A673 (cell line): ENCODE measurements around the gene TPK1.

ENCODE experiments used
- EZH2 ChIP-seq: fragments of 200-600 bp; sonication (generic); IDR thresholded peaks from 2 replicates; pipeline ENCODE4 v1.6.1; 2017; ENCODE audit warnings: borderline replicate concordance, low read depth, mild to moderate bottlenecking, mixed read lengths, antibody characterized with exemption, low read length; ENCODE audit not compliant: poor library complexity, severe bottlenecking
- TF ChIP-seq, protein P1 (sequence below): fragments of 300-800, 200-600 bp; sonication (generic); conservative IDR thresholded peaks from 2 replicates; pipeline ENCODE4 v1.5.1; 2017; ENCODE audit warnings: low read depth, mild to moderate bottlenecking, antibody characterized with exemption, low read length, moderate library complexity, mixed read lengths

DNA sequence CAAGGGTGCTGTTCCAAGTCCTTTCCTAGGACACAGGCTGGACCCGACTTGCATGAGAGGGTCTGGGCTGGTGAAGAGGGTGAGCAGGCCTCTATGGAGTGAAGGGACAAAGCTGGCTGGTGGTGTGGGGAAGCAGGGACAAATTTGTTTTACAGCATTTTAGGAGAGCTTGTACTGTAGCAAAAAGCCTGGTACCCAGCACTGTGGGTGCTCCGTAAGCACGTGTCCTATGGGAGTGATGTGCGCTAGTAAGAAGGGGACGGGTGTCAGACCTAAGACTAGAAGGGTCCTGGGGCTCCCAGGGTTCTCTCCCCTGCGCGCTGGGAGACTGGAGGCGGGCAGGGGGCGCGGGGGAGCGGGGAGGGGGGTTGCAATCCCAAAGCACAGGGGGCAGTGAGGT is 432.8 kb downstream of the TPK1 start:
- TF ChIP-seq EZH2: no peak
- TF ChIP-seq, protein P1, sequence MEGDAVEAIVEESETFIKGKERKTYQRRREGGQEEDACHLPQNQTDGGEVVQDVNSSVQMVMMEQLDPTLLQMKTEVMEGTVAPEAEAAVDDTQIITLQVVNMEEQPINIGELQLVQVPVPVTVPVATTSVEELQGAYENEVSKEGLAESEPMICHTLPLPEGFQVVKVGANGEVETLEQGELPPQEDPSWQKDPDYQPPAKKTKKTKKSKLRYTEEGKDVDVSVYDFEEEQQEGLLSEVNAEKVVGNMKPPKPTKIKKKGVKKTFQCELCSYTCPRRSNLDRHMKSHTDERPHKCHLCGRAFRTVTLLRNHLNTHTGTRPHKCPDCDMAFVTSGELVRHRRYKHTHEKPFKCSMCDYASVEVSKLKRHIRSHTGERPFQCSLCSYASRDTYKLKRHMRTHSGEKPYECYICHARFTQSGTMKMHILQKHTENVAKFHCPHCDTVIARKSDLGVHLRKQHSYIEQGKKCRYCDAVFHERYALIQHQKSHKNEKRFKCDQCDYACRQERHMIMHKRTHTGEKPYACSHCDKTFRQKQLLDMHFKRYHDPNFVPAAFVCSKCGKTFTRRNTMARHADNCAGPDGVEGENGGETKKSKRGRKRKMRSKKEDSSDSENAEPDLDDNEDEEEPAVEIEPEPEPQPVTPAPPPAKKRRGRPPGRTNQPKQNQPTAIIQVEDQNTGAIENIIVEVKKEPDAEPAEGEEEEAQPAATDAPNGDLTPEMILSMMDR: no peak
